Measurements from ENCODE around the gene PHF13.
A peak's percentile ranks its signal among the peaks of the same experiment; 100 is the strongest.

The PHF13 gene

GRCh38 chr1:6590046-6590445 is 23.5 kb upstream of the PHF13 start:
- no peak overlapping the region for H3K4me3 ChIP-seq (ENCODE audit: low read depth, low read length, poor library complexity, severe bottlenecking)
- H2AFZ ChIP-seq (ENCODE audit: low read length): no peak overlapping the region
- no peaks in the 10 kb centered on the region for H4K20me1 ChIP-seq (ENCODE audit: insufficient read depth, low read length)
- no peak overlapping the region for H3K4me2 ChIP-seq (ENCODE audit: low read length)
- H3K27me3 ChIP-seq (ENCODE audit: insufficient read depth, low read length): no peaks in the 10 kb centered on the region
- no peak overlapping the region for H3K9ac ChIP-seq (ENCODE audit: low read length)
- peaks cover 51% of the 10 kb centered on the region for H3K4me1 ChIP-seq (ENCODE audit: insufficient read depth, low read length, severe bottlenecking)
- H3K27ac ChIP-seq (ENCODE audit: low read depth, low read length, poor library complexity, severe bottlenecking): peak overlapping the region; percentile 98
- no peaks in the 10 kb centered on the region; the same call in 1 of the 2 replicates for H3K79me2 ChIP-seq (ENCODE audit: insufficient read depth, low read length)
- H3K9me3 ChIP-seq (ENCODE audit: low read length): no peaks in the 10 kb centered on the region
- TF ChIP-seq EZH2 (IDR thresholded peaks at IDR 0.05; ENCODE audit: borderline replicate concordance, low read length): no peak
- TF ChIP-seq, protein P1, sequence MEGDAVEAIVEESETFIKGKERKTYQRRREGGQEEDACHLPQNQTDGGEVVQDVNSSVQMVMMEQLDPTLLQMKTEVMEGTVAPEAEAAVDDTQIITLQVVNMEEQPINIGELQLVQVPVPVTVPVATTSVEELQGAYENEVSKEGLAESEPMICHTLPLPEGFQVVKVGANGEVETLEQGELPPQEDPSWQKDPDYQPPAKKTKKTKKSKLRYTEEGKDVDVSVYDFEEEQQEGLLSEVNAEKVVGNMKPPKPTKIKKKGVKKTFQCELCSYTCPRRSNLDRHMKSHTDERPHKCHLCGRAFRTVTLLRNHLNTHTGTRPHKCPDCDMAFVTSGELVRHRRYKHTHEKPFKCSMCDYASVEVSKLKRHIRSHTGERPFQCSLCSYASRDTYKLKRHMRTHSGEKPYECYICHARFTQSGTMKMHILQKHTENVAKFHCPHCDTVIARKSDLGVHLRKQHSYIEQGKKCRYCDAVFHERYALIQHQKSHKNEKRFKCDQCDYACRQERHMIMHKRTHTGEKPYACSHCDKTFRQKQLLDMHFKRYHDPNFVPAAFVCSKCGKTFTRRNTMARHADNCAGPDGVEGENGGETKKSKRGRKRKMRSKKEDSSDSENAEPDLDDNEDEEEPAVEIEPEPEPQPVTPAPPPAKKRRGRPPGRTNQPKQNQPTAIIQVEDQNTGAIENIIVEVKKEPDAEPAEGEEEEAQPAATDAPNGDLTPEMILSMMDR (IDR thresholded peaks at IDR 0.05; ENCODE audit: low read length): no peak
- H3K36me3 ChIP-seq (ENCODE audit: insufficient read depth, low read length): peaks cover 88% of the 10 kb centered on the region
- H3K9me2 ChIP-seq (ENCODE audit: low read depth, low read length): no peaks in the 10 kb centered on the region
- H3F3A ChIP-seq (ENCODE audit: insufficient read depth, low read length): no peaks in the 10 kb centered on the region

GRCh38 chr1:6591222-6591621 is 22.3 kb upstream of the PHF13 start:
- no peak overlapping the region for H3K4me3 ChIP-seq (ENCODE audit: low read depth, low read length, poor library complexity, severe bottlenecking)
- no peak for TF ChIP-seq EZH2 (IDR thresholded peaks at IDR 0.05; ENCODE audit: borderline replicate concordance, low read length)
- TF ChIP-seq, protein P1 (IDR thresholded peaks at IDR 0.05; ENCODE audit: low read length): no peak
- H3K27me3 ChIP-seq (ENCODE audit: insufficient read depth, low read length): no peaks in the 10 kb centered on the region
- peak overlapping the region; percentile 10; the same call in 1 of the 2 replicates for H3K9ac ChIP-seq (ENCODE audit: low read length)
- H3K9me3 ChIP-seq (ENCODE audit: low read length): no peaks in the 10 kb centered on the region
- peaks cover 40% of the 10 kb centered on the region for H3K4me1 ChIP-seq (ENCODE audit: insufficient read depth, low read length, severe bottlenecking)
- H2AFZ ChIP-seq (ENCODE audit: low read length): no peak overlapping the region
- H3F3A ChIP-seq (ENCODE audit: insufficient read depth, low read length): no peaks in the 10 kb centered on the region
- H3K9me2 ChIP-seq (ENCODE audit: low read depth, low read length): no peaks in the 10 kb centered on the region
- H3K27ac ChIP-seq (ENCODE audit: low read depth, low read length, poor library complexity, severe bottlenecking): peak overlapping the region; percentile 98
- no peaks in the 10 kb centered on the region for H3K79me2 ChIP-seq (ENCODE audit: insufficient read depth, low read length)
- H3K4me2 ChIP-seq (ENCODE audit: low read length): peak overlapping the region; percentile 14; the same call in 1 of the 2 replicates
- H4K20me1 ChIP-seq (ENCODE audit: insufficient read depth, low read length): no peaks in the 10 kb centered on the region
- peaks cover 93% of the 10 kb centered on the region for H3K36me3 ChIP-seq (ENCODE audit: insufficient read depth, low read length)

DNA sequence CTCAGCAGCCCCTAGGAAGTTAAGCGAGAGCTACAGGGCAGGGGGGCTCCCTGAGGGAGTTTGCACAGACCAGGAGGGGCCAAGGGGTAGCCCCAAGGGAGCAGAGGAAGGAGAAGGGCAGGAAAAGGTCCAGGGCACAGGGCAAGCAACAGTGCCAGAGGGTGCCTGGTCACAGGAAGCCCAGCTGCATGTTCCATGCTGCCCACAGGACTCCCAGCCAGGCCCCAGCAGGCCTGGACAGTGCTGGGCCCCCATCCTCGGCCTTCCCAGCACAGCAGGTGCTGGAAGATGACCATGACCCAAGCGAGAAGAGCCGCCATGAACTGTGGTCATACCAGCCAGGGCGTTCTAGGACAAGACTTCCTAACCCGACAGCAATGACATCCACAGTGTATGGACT is 21.9 kb upstream of the PHF13 start:
- H3K4me2 ChIP-seq (ENCODE audit: low read length): peak overlapping the region; percentile 14; the same call in 1 of the 2 replicates
- peaks cover 96% of the 10 kb centered on the region for H3K36me3 ChIP-seq (ENCODE audit: insufficient read depth, low read length)
- no peak for TF ChIP-seq EZH2 (IDR thresholded peaks at IDR 0.05; ENCODE audit: borderline replicate concordance, low read length)
- TF ChIP-seq, protein P1 (IDR thresholded peaks at IDR 0.05; ENCODE audit: low read length): no peak
- H3K9me3 ChIP-seq (ENCODE audit: low read length): no peaks in the 10 kb centered on the region
- H3F3A ChIP-seq (ENCODE audit: insufficient read depth, low read length): no peaks in the 10 kb centered on the region
- H3K4me1 ChIP-seq (ENCODE audit: insufficient read depth, low read length, severe bottlenecking): peaks cover 38% of the 10 kb centered on the region
- no peak overlapping the region for H3K4me3 ChIP-seq (ENCODE audit: low read depth, low read length, poor library complexity, severe bottlenecking)
- no peak overlapping the region for H2AFZ ChIP-seq (ENCODE audit: low read length)
- no peaks in the 10 kb centered on the region for H3K9me2 ChIP-seq (ENCODE audit: low read depth, low read length)
- no peaks in the 10 kb centered on the region for H3K79me2 ChIP-seq (ENCODE audit: insufficient read depth, low read length)
- no peaks in the 10 kb centered on the region for H3K27me3 ChIP-seq (ENCODE audit: insufficient read depth, low read length)
- peak overlapping the region; percentile 98 for H3K27ac ChIP-seq (ENCODE audit: low read depth, low read length, poor library complexity, severe bottlenecking)
- no peaks in the 10 kb centered on the region for H4K20me1 ChIP-seq (ENCODE audit: insufficient read depth, low read length)
- H3K9ac ChIP-seq (ENCODE audit: low read length): peak overlapping the region; percentile 10; the same call in 1 of the 2 replicates

Data from OCI-LY1 (cell line).